Kidney (tissue), 14 donors: Measurements from ENCODE around the gene PCDHGA7. TPM values are rescaled to one million over a fixed set of nuclear protein-coding genes. Genes with fewer than 3 reads are reported as not detected.
"Not testable (repeated sequence)": the region's sequence is repeated elsewhere in the genome, so short reads cannot be mapped to it uniquely, and the experiment has no call there.

ENCODE experiments used
- DNase-seq, 5 donors: peaks; one replicate each; pipeline ENCODE4 v3.0.0-alpha.2; 2013 to 2020
- FAIRE-seq: peaks from 2 replicates; lab custom pipeline; 2012; peaks lifted over from hg19 to GRCh38; lab: Jason Lieb, UNC
- H3K27ac ChIP-seq, 2 donors: one replicate each; pipeline ENCODE4 v1.7.0; 2013; ENCODE audit warnings: low read depth in 2 of 2, low read length in 2 of 2, inconsistent platforms in 1 of 2
- H3K27me3 ChIP-seq: one replicate; pipeline ENCODE4 v1.7.1; 2013; ENCODE audit warnings: low read length, inconsistent platforms; ENCODE audit not compliant: control insufficient read depth, insufficient read depth
- H3K36me3 ChIP-seq, 3 donors: one replicate each; pipeline versions ENCODE4 v1.7.0 to v1.7.1; 2013; ENCODE audit warnings: low read length in 3 of 3, control low read depth in 1 of 3, inconsistent platforms in 1 of 3; ENCODE audit not compliant: insufficient read depth in 3 of 3, control insufficient read depth in 2 of 3
- H3K4me1 ChIP-seq, 3 donors: one replicate each; pipeline versions ENCODE4 v1.7.0 to v1.7.1; 2013; ENCODE audit warnings: low read length in 3 of 3, inconsistent platforms in 1 of 3, low read depth in 1 of 3; ENCODE audit not compliant: control insufficient read depth in 2 of 3, insufficient read depth in 2 of 3
- H3K4me3 ChIP-seq, 3 donors: one replicate each; pipeline versions ENCODE4 v1.7.0 to v1.8.1; 2013; ENCODE audit warnings: low read length in 3 of 3, control low read depth in 1 of 3, inconsistent platforms in 1 of 3
- H3K9ac ChIP-seq, 3 donors: one replicate each; pipeline versions ENCODE4 v1.7.0 to v1.7.1; 2013; ENCODE audit warnings: low read length in 3 of 3, control low read depth in 1 of 3, inconsistent platforms in 1 of 3
- H3K9me3 ChIP-seq, 3 donors: one replicate each; pipeline versions ENCODE4 v1.7.0 to v1.7.1; 2013; ENCODE audit warnings: low read length in 3 of 3, control low read depth in 1 of 3, inconsistent platforms in 1 of 3; ENCODE audit not compliant: control insufficient read depth in 2 of 3, insufficient read depth in 1 of 3
- intact Hi-C: fragments of 100-400 bp; cut with DNase I; formaldehyde crosslinking; loops from one replicate; pipeline ENCODE4 v1.11.1; 2022
- polyA plus RNA-seq: library from polyadenylated mRNA; stranded (reverse); fragments of 350-450 nt; fragmentation: Illumina TruSeq; extraction: RNeasy Lipid Tissue Mini Kit (QIAGEN cat#74804); gene quantifications from one replicate; pipeline ENCODE4 v1.2.3, GENCODE V29; 2014; ENCODE audit warnings: low read depth, low replicate concordance; ENCODE audit not compliant: insufficient read depth
- total RNA-seq: library from RNA; stranded (reverse); fragmentation: NEBNext Ultra II Directional; extraction: Animal tissue kit (Norgen Biotek cat#: 25700); gene quantifications from one replicate; pipeline ENCODE4 v1.2.1, GENCODE V29; 2021
- TF ChIP-seq, protein P1 (sequence below): IDR thresholded peaks from 3 replicates; pipeline ENCODE4 v1.5.1; 2012; ENCODE audit warnings: mild to moderate bottlenecking, moderate library complexity, borderline replicate concordance; ENCODE audit not compliant: insufficient read depth; ENCODE audit errors: extremely low read depth
- donor health status: control.
- donor health status: control.
- donor health status: control.
- donor health status: control.
- donor health status: control.
- donor health status: DM: yes; HTN: yes; CAD: no.
- donor health status: Normal renal cell carcinoma (clear cell type).

Gene PCDHGA7
- total and polyA plus RNA-seq, 2 donors from 2014 or later: 0.49 to 4.1 TPM

DNA sequence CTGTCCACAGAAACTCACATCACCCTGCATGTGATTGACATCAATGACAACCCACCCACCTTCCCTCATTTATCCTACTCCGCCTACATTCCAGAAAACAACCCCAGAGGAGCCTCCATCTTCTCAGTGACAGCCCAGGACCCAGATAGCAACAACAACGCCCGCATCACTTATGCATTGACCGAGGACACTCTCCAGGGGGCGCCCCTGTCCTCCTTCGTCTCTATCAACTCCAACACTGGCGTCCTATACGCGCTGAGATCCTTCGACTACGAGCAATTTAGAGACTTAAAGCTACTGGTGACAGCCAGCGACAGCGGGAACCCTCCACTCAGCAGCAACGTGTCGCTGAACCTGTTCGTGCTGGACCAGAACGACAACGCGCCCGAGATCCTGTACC lies 37.2 kb upstream of the PCDHGA7 start:
- no peak overlapping the region for H3K27ac ChIP-seq
- FAIRE-seq (no peak), DNase-seq (no peak)
- no peaks in the 10 kb centered on the region for H3K36me3 ChIP-seq
- H3K27me3 ChIP-seq: no peaks in the 10 kb centered on the region
- H3K4me1 ChIP-seq: no peaks in the 10 kb centered on the region
- H3K9me3 ChIP-seq: peaks cover 2 to 45% (median 11%) of the 10 kb centered on the region in 3 donors
- intact Hi-C loops: no loop called here
- no peak overlapping the region for H3K9ac ChIP-seq
- H3K4me3 ChIP-seq: no peak overlapping the region
- TF ChIP-seq, protein P1, sequence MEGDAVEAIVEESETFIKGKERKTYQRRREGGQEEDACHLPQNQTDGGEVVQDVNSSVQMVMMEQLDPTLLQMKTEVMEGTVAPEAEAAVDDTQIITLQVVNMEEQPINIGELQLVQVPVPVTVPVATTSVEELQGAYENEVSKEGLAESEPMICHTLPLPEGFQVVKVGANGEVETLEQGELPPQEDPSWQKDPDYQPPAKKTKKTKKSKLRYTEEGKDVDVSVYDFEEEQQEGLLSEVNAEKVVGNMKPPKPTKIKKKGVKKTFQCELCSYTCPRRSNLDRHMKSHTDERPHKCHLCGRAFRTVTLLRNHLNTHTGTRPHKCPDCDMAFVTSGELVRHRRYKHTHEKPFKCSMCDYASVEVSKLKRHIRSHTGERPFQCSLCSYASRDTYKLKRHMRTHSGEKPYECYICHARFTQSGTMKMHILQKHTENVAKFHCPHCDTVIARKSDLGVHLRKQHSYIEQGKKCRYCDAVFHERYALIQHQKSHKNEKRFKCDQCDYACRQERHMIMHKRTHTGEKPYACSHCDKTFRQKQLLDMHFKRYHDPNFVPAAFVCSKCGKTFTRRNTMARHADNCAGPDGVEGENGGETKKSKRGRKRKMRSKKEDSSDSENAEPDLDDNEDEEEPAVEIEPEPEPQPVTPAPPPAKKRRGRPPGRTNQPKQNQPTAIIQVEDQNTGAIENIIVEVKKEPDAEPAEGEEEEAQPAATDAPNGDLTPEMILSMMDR: no peak

DNA sequence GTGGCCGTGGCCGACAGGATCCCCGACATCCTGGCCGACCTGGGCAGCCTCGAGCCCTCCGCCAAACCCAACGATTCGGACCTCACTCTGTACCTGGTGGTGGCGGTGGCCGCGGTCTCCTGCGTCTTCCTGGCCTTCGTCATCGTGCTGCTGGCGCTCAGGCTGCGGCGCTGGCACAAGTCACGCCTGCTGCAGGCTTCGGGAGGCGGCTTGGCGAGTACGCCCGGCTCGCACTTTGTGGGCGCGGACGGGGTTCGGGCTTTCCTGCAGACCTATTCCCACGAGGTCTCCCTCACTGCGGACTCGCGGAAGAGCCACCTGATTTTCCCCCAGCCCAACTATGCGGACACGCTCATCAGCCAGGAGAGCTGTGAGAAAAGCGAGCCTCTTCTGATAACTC lies 36.5 kb upstream of the PCDHGA7 start:
- H3K9me3 ChIP-seq: peaks cover 2 to 50% (median 13%) of the 10 kb centered on the region in 3 donors
- H3K27me3 ChIP-seq, FAIRE-seq, DNase-seq, H3K4me3 ChIP-seq, intact Hi-C loops, H3K9ac ChIP-seq, H3K4me1 ChIP-seq, H3K36me3 ChIP-seq, H3K27ac ChIP-seq: not testable (repeated sequence)

DNA sequence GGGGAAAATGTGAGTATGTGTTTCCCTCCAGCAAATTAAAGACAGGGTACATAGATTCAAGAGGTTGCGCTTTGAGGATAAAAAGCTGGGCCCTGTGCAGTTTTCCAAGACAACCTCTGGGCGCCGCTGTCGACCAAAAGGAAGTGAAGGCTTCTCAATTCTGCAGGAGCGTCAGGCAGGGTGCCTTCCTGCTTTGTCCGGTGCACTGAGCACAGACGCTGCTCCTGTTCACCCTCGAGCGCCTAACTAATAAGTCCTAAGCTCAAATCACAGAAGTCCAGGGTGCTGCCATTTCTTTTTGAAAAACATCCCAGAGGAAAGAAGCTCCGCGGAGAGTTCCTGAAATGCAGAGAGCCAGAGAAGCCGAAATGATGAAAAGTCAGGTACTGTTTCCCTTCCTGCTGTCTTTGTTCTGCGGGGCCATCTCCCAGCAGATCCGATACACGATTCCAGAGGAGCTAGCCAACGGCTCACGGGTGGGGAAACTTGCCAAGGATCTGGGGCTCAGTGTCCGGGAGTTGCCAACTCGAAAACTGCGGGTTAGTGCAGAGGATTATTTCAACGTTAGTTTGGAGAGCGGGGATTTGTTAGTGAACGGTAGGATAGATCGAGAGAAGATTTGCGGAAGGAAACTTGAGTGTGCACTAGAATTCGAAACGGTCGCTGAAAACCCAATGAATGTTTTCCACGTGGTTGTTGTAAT lies 32.5 kb upstream of the PCDHGA7 start, which contains the start of gene PCDHGB1:
Gene PCDHGB1 (plus strand): TSS at position 183 of the 703 bp plus-strand sequence. CDS start 162 bp downstream, at position 345.
- Histone ChIP-seq H3K27me3 (no peaks in the 10 kb centered on the region), H3K27ac (no peak within 1 kb of the TSS), H3K9ac (no peak within 1 kb of the TSS), H3K4me3 (peak within 1 kb of the TSS in 2 of 3 donors; percentile 10 to 21), H3K36me3 (no peaks in the 10 kb centered on the region), H3K9me3 (peaks cover 0 to 40% (median 15%) of the 10 kb centered on the region in 3 donors), H3K4me1 (no peaks in the 10 kb centered on the region)
- intact Hi-C loops: no loop called here
- peak in 1 of 5 donors; percentile 45 for DNase-seq
- FAIRE-seq: no peak
- TF ChIP-seq, protein P1: peak; percentile 27

DNA sequence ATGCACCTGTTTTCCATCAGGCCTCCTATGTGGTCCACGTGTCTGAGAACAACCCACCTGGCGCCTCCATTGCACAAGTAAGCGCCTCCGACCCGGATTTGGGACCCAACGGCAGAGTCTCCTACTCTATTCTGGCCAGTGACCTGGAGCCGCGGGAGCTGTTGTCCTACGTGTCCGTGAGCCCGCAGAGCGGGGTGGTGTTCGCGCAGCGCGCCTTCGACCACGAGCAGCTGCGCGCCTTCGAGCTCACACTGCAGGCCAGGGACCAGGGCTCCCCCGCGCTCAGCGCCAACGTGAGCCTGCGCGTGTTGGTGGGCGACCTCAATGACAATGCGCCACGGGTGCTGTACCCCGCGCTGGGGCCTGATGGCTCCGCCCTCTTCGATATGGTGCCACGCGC lies 31.0 kb upstream of the PCDHGA7 start:
- no peak overlapping the region for H3K4me3 ChIP-seq
- no peak for FAIRE-seq
- H3K9me3 ChIP-seq: peaks cover 2 to 50% (median 20%) of the 10 kb centered on the region in 3 donors
- no peak overlapping the region for H3K27ac ChIP-seq
- intact Hi-C loops: no loop called here
- H3K27me3 ChIP-seq: no peaks in the 10 kb centered on the region
- H3K36me3 ChIP-seq: no peaks in the 10 kb centered on the region
- TF ChIP-seq, protein P1: no peak
- no peaks in the 10 kb centered on the region for H3K4me1 ChIP-seq
- no peak overlapping the region for H3K9ac ChIP-seq
- DNase-seq: no peak
